Uterus (tissue), 4 donors: ENCODE results near the gene APOL5. TPM values are rescaled to one million over a fixed set of nuclear protein-coding genes. Genes with fewer than 3 reads are reported as not detected.

Source experiments
- DNase-seq, 2 donors: peaks; one replicate each; pipeline ENCODE4 v3.0.0-alpha.2; 2019 to 2020
- H3K27ac ChIP-seq, 2 donors: fragments of 200-600 bp; sonication (generic); 1 replicate in 1 of 2; 2 replicates in 1 of 2; pipeline ENCODE4 v1.5.1; 2016 to 2018
- H3K27me3 ChIP-seq, 2 donors: fragments of 200-600 bp; sonication (generic); one replicate each; pipeline ENCODE4 v1.5.1; 2018 to 2019; ENCODE audit warnings: control low read depth in 1 of 2
- H3K36me3 ChIP-seq, 2 donors: fragments of 200-600 bp; sonication (generic); one replicate each; pipeline ENCODE4 v1.5.1; 2019; ENCODE audit warnings: control low read depth in 1 of 2
- H3K4me1 ChIP-seq, 2 donors: fragments of 200-600 bp; sonication (generic); one replicate each; pipeline ENCODE4 v1.5.1; 2018 to 2019; ENCODE audit warnings: control low read depth in 1 of 2
- H3K4me3 ChIP-seq, 2 donors: fragments of 200-600 bp; sonication (generic); 1 replicate in 1 of 2; 2 replicates in 1 of 2; pipeline ENCODE4 v1.5.1; 2018 to 2019; ENCODE audit warnings: mild to moderate bottlenecking in 1 of 2
- H3K9me3 ChIP-seq, 2 donors: fragments of 200-600 bp; sonication (generic); one replicate each; pipeline ENCODE4 v1.5.1; 2019; ENCODE audit warnings: control low read depth in 1 of 2
- POLR2A ChIP-seq, 2 donors: fragments of 450-650 bp; IDR thresholded peaks; one replicate each; pipeline ENCODE4 v1.6.1; 2016; ENCODE audit warnings: antibody characterized with exemption in 2 of 2, mild to moderate bottlenecking in 1 of 2, moderate library complexity in 1 of 2
- intact Hi-C: fragments of 100-400 bp; cut with DNase I; formaldehyde crosslinking; loops from one replicate; pipeline ENCODE4 v1.15.1; 2023; ENCODE audit warnings: low total_unique reads
- total RNA-seq, 4 donors: library from RNA; depleted of rRNA in 3 of 4; stranded (reverse); fragments of >200 nt in 3 of 4; gene quantifications; one replicate each; pipeline versions ENCODE4 v1.1.0 to v1.2.4, GENCODE V29; 2014 to 2023
- TF ChIP-seq, protein P1 (sequence below), 4 experiments: fragments of 200-600 bp in 2 of 4; fragments of 450-650 bp in 2 of 4; sonication (generic) in 2 of 4; IDR thresholded peaks; one replicate each; pipeline ENCODE4 v1.5.1; 2016 to 2019; ENCODE audit warnings: antibody characterized with exemption in 4 of 4, mild to moderate bottlenecking in 2 of 4, moderate library complexity in 1 of 4
- donor health status: DM: yes; HTN: yes; CAD: no.

The APOL5 gene
- total RNA-seq, 4 donors from 2014 or later: not detected

DNA sequence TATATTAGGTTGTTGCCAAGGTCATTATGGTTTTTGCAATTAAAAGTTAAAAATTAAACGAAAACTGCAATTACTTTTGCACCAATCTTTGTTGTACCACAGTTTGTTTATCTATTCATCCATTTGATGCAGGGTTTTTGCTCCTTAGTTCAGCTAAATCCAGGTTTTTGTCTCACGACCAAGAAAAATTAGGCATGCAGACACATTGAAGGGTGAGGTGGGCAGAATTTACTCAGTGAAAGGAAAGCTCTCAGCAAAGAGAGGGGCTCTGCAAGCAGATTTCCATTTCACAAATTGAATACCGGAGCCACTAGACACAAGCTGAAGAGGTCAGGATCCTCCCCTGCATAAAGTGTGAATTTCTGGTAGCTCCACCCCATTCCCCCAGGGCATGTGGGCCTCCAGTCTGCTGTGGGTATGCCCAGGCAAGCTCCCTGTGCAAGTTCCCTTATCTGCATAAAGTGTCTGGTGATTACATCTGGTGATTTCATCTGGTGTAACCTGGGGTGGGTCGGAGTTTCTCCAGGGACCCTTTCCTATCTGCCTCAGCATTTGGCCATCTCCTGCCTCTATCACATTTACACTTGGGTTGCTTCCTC lies 36.1 kb upstream of the APOL5 start:
- intact Hi-C loops: no loop called here
- no peak for TF ChIP-seq POLR2A (IDR thresholded peaks at IDR 0.05)
- TF ChIP-seq, protein P1, sequence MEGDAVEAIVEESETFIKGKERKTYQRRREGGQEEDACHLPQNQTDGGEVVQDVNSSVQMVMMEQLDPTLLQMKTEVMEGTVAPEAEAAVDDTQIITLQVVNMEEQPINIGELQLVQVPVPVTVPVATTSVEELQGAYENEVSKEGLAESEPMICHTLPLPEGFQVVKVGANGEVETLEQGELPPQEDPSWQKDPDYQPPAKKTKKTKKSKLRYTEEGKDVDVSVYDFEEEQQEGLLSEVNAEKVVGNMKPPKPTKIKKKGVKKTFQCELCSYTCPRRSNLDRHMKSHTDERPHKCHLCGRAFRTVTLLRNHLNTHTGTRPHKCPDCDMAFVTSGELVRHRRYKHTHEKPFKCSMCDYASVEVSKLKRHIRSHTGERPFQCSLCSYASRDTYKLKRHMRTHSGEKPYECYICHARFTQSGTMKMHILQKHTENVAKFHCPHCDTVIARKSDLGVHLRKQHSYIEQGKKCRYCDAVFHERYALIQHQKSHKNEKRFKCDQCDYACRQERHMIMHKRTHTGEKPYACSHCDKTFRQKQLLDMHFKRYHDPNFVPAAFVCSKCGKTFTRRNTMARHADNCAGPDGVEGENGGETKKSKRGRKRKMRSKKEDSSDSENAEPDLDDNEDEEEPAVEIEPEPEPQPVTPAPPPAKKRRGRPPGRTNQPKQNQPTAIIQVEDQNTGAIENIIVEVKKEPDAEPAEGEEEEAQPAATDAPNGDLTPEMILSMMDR (IDR thresholded peaks at IDR 0.05): no peak
- DNase-seq: no peak
- no peak overlapping the region for H3K4me3 ChIP-seq
- H3K36me3 ChIP-seq: no peaks in the 10 kb centered on the region
- no peaks in the 10 kb centered on the region for H3K4me1 ChIP-seq
- H3K27ac ChIP-seq: no peak overlapping the region
- no peaks in the 10 kb centered on the region for H3K9me3 ChIP-seq
- H3K27me3 ChIP-seq: no peaks in the 10 kb centered on the region

- H3K27ac ChIP-seq: no peak overlapping the region
- H3K4me3 ChIP-seq: no peak overlapping the region
- no peaks in the 10 kb centered on the region for H3K4me1 ChIP-seq
- intact Hi-C loops: no loop called here
- no peak for TF ChIP-seq POLR2A (IDR thresholded peaks at IDR 0.05)
- TF ChIP-seq, protein P1 (IDR thresholded peaks at IDR 0.05): no peak
- no peak for DNase-seq
- H3K9me3 ChIP-seq: no peaks in the 10 kb centered on the region
- H3K36me3 ChIP-seq: no peaks in the 10 kb centered on the region
- H3K27me3 ChIP-seq: no peaks in the 10 kb centered on the region
Observed at GRCh38 chr22:35683560-35683959, 34.1 kb upstream of the APOL5 start.

DNA sequence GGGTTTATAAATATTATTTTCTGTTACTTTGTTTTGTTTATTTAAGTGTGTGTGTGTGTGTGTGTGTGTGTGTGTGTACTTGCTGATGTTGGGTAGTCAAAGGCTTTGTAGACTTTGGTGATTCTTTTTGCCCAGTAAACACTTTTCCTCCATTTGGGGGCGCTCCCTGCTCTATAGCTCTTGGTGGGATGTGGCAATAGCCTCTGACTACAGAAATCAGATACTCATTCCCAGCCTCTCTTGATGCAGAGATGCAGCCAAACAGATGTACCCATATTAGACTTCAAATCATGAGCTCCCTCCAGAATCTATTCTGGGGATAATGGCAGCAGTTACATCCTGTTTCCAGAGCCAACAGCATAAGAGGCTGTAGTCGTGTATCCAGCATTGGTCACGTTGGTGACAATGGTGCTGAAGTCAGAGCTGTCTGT lies 33.4 kb upstream of the APOL5 start:
- peak in 1 of 2 donors; percentile 32 for DNase-seq
- Histone ChIP-seq H3K36me3 (no peaks in the 10 kb centered on the region), H3K27me3 (no peaks in the 10 kb centered on the region), H3K9me3 (no peaks in the 10 kb centered on the region), H3K4me3 (no peak overlapping the region), H3K27ac (no peak overlapping the region), H3K4me1 (no peaks in the 10 kb centered on the region)
- intact Hi-C loops: no loop called here
- TF ChIP-seq, protein P1 (IDR thresholded peaks at IDR 0.05): no peak
- no peak for TF ChIP-seq POLR2A (IDR thresholded peaks at IDR 0.05)

DNA sequence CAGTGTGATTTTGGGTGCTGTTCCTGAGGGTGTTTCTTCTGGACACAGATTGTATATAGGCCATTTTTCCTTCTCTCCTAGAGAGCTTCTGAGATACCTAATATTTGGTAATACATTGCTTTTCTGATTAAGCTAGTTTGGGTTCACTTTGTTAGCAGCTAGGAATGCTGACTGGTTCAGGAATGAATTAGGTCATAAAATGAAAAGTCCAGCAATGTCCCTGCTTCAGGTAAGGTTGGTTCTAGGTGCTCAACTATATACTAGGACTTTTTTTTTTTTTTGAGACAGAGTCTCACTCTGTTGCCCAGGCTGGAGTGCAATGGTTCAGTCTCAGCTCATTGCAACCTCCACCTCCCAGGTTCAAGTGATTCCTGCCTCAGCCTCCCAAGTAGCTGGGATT lies 32.9 kb upstream of the APOL5 start:
- H3K27me3 ChIP-seq: no peaks in the 10 kb centered on the region
- no peaks in the 10 kb centered on the region for H3K4me1 ChIP-seq
- DNase-seq: no peak
- H3K27ac ChIP-seq: no peak overlapping the region
- no peaks in the 10 kb centered on the region for H3K36me3 ChIP-seq
- intact Hi-C loops: no loop called here
- no peak overlapping the region for H3K4me3 ChIP-seq
- no peaks in the 10 kb centered on the region for H3K9me3 ChIP-seq
- TF ChIP-seq, protein P1 (IDR thresholded peaks at IDR 0.05): no peak
- TF ChIP-seq POLR2A (IDR thresholded peaks at IDR 0.05): no peak

DNA sequence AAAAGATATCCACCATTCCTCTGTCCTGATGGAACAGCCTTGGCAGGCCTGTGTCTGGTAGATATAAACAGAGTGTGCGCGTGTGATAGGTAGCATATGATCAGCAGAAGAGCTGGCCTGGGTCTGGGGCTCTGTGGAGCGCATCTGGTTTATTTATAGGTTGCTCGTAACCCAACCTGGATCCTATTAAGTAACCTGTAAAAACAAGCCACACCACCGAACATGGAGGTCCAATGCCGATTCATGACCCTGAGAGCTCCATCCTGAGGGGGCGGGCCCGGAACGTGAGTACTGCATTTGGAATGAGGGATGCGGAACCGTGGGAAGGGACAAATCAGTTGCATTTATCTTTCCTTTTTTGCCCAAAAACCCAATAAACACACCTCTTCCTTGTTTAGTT lies 31.9 kb upstream of the APOL5 start:
- intact Hi-C loops: no loop called here
- no peak overlapping the region for H3K27ac ChIP-seq

More for the DNA sequence above, 31.9 kb upstream of the APOL5 start:
- Histone ChIP-seq H3K36me3 (no peaks in the 10 kb centered on the region), H3K4me1 (no peaks in the 10 kb centered on the region), H3K4me3 (no peak overlapping the region), H3K27me3 (no peaks in the 10 kb centered on the region), H3K9me3 (no peaks in the 10 kb centered on the region)
- DNase-seq: no peak
- TF ChIP-seq, protein P1 (IDR thresholded peaks at IDR 0.05): no peak
- TF ChIP-seq POLR2A (IDR thresholded peaks at IDR 0.05): no peak
